ENCODE results near the gene FAR1.

The FAR1 gene

DNA sequence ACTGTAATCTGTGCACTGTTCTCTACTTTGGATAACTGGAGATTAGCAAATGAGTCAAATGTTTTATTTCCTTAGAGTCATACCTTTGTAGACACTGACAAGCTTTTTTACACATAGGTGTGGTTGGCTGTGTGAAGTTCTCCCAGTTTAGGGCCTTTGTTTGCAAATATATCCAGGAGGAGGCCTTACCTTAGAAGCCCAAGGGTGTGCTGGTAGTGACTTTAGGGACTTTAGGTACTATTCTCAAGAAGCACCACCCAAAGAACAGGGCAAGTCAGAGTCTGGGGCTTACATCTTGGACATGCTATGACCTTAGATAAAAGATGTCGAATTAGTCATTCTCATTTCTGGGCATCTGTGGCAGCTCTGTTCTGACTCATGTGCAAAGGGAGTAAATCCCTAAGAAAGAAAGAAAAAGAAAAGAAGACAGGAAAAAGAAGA is 4.8 kb upstream of the FAR1 start:
- TF ChIP-seq CTCF (IDR thresholded peaks at IDR 0.05; ENCODE audit: control insufficient read depth, insufficient read depth, low read depth, low read length, missing control alignments): no peak
- DNase-seq (ENCODE audit: low read depth): no peak
- H3K4me3 ChIP-seq (ENCODE audit: control insufficient read depth, low read depth, low read length): no peak overlapping the region

DNA sequence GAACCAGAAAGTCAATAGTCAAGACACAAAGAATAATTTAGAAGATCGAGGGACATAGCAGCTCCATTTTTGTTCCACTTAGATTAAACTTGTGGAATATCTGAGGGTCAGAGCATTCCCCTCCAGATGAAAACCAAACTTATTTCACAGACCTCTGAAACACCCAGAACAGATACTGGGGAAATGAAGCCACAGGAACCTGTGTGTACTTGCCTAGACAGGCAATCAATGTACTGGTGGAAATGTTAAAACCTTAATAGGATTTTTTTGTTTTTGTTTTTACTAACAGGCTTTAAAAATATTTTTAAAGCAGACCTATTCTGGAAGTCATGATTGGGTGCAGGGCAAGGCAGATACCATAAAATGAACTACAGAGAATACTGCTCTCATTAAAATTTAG is 4.1 kb upstream of the FAR1 start:
- no peak for TF ChIP-seq CTCF (IDR thresholded peaks at IDR 0.05; ENCODE audit: control insufficient read depth, insufficient read depth, low read depth, low read length, missing control alignments)
- no peak for DNase-seq (ENCODE audit: low read depth)
- H3K4me3 ChIP-seq (ENCODE audit: control insufficient read depth, low read depth, low read length): no peak overlapping the region

DNA sequence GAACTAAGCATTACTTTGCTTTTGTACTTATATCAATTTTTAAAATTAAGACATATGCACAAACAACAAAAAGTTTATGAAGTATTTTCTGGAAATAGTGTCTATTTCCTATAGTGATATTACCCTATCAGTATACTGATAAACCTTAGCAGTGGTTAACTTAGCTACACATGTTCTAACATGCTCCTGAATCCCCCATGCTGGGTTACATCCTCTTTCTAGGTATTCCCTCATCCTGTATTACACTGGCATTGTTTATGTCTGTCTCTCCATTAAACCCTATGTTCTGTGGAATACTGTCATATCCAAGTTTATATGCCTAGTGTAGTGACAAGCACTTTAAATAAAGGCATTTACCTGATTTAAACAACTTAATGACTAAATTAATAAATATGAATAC is 1.8 kb upstream of the FAR1 start:
- no peak overlapping the region for H3K4me3 ChIP-seq (ENCODE audit: control insufficient read depth, low read depth, low read length)
- no peak for DNase-seq (ENCODE audit: low read depth)
- no peak for TF ChIP-seq CTCF (IDR thresholded peaks at IDR 0.05; ENCODE audit: control insufficient read depth, insufficient read depth, low read depth, low read length, missing control alignments)

GRCh38 chr11:13667245-13667644 is 1.2 kb upstream of the FAR1 start:
- H3K4me3 ChIP-seq (ENCODE audit: control insufficient read depth, low read depth, low read length): no peak overlapping the region
- no peak for DNase-seq (ENCODE audit: low read depth)
- TF ChIP-seq CTCF (IDR thresholded peaks at IDR 0.05; ENCODE audit: control insufficient read depth, insufficient read depth, low read depth, low read length, missing control alignments): no peak

DNA sequence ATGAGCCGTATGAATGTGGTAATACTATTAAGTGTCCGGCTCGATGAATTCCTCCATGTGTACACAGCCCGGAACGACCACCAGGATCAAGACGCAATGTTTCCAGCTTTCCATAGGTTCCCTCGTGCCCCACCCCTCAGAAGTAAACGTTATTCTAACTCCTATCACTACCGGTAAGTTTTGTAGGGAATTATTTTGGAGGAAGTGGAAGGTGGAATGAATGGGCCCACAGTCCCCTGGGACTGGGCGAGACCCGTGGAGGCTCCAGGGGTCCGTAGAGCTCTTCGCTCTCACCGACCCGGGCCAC is 720 bp upstream of the FAR1 start:
- peak overlapping the region; percentile 77 for H3K4me3 ChIP-seq (ENCODE audit: control insufficient read depth, low read depth, low read length)
- TF ChIP-seq CTCF (IDR thresholded peaks at IDR 0.05; ENCODE audit: control insufficient read depth, insufficient read depth, low read depth, low read length, missing control alignments): no peak
- DNase-seq (ENCODE audit: low read depth): no peak

DNA sequence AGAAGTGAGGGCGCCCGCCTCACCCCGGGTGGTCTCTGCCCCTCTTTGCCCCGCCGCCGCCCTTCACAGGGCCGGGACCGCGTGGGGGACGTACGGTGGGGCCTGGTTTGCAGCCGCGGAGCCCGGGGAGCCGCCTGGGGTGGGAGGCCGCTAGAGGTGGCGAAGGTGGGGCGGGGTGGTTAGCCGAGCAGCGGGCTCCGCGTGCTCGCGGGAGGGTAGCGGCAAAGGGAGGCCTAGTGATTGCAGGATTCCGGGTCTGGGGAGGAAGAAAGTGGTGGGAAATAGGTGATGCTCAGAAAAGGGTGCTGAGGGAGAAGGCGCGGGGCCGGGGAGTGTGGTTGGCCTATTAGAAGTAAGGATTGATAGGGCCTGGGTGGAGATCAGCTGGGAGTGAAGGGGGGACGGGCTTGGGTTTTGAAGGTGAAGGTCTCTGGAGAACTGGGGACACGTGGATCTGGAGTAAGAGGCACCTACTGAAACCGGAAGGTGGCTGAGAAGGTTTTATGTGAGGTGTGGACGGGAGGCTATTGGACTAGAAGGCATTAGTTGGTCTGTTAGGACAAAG is 571 bp downstream of the FAR1 start:
- peak overlapping the region; percentile 80 for H3K4me3 ChIP-seq (ENCODE audit: control insufficient read depth, low read depth, low read length)
- DNase-seq (ENCODE audit: low read depth): no peak
- no peak for TF ChIP-seq CTCF (IDR thresholded peaks at IDR 0.05; ENCODE audit: control insufficient read depth, insufficient read depth, low read depth, low read length, missing control alignments)

Data from AG09309 (cell line).